HG02870 (cell line): ENCODE data around the gene SULT2A1.
"Not testable (repeated sequence)": the region's sequence is repeated elsewhere in the genome, so short reads cannot be mapped to it uniquely, and the experiment has no call there.

Experiments used
- ATAC-seq: cut with Tn5 transposase; IDR thresholded peaks from one replicate; pipeline ENCODE4 v1.9.1; 2021; ENCODE audit warnings: mild to moderate bottlenecking, moderate library complexity; ENCODE audit not compliant: unreplicated experiment

SULT2A1 gene

DNA sequence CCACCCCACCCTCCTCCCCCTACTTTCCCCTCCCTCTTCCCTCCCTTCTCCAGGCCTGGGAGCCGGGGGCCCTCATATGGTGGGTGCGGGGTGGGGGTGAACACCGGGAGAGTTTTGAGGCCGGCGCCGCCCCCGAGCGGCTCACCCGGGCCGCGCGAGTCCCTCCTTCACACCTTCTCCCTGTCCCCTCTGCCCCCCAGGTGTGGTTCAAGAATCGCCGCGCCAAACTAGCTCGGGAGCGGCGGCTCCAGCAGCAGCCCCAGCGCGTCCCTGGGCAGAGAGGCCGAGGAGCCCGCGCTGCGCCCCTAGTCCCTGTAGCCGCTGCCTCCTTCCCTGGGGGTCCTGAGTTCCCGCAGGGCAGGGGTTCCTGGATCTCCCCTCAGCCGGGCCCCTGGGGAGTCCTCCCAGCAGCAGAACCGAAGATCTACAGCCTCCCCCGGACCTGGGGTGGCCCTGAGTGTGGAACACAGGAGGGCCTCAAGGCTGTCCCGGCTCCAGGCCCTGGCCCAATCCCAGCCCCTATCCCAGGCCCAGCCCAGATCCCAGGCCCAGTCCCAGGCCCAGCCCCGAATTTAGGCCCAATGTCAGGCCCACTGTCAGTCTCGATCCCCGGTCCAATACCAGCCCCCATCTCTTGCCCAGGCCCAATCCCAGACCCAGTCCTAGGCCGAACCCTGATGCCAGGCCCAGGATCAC is 25.4 kb downstream of the SULT2A1 start:
- ATAC-seq: no peak

- not testable (repeated sequence) for ATAC-seq
Observed at GRCh38 chr19:47859838-47860237, 26.3 kb downstream of the SULT2A1 start.

DNA sequence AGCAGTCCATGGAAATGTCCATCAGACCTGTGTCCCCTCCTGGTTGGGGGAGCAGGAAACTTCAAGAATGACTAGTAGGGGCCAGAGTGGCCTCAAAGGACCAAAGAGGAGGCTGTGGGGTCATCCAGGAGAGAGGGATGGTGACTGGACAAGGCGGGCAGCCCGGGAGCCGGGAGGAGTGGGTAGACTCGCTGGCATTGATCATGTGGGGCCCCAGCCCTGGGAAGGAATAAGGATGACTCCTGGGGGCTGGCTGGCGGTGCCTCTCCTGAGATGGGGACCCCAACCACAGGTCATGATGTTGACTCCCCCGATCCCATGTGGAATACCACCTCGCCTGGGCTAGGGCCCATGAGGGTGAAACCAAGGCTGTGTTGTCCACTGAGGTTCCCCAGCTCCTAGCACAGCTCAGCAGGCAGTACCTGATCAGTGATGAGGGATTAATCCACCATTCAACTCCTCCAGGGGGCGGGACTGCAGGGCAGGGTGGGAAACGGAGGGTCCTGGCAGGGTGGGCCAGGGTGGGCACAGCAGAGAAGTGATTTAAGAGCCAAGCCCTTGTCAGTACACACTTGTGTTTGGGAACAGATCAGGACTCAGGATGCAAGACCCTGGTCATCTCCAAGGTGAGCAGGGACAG is 27.3 kb downstream of the SULT2A1 start, which contains the start of gene TPRX2:
Gene TPRX2, plus strand, starts transcription at position 590 of the 640 bp plus-strand sequence. Its CDS starts 12 bp downstream, at position 602.
- not testable (repeated sequence) for ATAC-seq

DNA sequence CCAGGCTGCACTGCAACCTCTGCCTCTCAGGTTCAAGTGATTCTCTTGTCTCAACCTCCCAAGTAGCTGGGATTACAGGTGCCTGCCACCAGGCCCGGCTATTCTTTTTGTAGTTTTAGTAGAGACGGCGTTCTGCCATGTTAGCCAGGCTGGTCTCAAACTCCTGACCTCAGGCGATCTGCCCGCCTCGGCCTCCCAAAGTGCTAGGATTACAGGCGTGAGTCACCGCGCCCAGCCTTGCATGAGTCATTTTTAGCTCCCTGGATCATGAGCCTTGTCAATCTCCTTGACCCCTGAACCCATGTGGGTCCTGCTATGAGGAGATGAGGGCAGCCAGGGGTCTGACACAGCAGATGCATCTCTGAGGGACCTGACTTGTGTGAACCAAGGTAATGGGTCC is 27.9 kb downstream of the SULT2A1 start:
- ATAC-seq: not testable (repeated sequence)

DNA sequence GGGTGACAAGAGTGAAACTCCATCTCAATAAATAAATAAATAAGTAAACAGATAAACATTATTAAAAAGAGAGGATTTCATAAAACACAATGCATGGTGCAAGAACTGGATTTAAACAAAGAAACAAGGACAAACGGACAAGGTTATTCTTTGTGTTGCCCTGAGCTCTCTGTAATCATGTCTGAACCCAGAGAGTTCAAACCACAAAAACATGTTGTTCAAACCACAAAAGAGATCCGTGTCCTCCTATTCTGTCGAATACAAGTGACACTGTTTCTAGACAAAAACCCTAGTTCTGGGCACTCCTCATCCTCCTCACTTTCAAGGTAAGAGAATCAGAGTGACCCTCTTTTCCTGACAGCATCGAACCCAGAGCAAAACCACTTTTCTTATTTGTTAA is 31.7 kb downstream of the SULT2A1 start:
- no peak for ATAC-seq

- ATAC-seq: no peak
Observed at GRCh38 chr19:47853003-47853402, 33.1 kb downstream of the SULT2A1 start.

- no peak for ATAC-seq
Observed at GRCh38 chr19:47848823-47849473, 37.2 kb downstream of the SULT2A1 start.

GRCh38 chr19:47848425-47848822 is 37.7 kb downstream of the SULT2A1 start:
- ATAC-seq: no peak

DNA sequence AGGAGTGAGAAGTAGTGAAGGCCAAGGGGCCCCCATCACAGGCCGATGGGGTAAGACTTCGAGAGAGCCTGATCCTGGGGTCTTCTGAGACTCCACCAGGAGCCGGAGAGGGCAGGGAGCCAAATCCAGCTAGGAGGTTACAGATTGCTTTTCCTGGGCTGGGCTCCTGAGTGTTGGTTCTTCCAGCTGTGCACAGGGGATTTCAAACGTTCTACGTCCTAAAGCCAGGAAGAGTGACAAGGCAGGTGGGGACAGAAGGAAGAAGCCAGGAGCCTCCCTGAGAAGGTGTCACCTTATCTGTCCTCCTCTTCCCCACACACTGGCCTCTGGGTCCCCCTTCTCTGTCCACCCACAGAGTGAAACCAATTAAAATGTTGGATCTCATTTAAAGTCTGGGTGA is 43.2 kb downstream of the SULT2A1 start:
- no peak for ATAC-seq

DNA sequence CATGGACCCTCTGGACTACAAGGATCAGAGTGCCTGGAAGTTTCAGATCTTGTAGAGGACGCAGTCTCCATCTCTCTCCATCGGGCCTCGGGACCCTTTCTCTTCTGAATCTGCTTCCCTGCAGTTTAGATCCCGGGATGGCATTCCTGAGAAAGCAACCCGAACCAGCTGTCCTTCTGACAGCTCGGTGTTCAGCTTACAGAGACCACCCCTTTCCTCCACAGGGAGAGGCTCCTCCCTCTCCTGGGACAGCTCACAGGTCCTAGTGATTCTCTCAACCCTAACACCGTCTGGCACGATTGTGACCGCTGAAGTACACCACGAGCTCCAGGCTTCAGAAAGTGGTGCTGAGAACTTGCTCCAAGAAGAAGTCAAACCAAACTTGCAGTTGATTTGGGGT is 46.2 kb downstream of the SULT2A1 start:
- ATAC-seq: no peak

DNA sequence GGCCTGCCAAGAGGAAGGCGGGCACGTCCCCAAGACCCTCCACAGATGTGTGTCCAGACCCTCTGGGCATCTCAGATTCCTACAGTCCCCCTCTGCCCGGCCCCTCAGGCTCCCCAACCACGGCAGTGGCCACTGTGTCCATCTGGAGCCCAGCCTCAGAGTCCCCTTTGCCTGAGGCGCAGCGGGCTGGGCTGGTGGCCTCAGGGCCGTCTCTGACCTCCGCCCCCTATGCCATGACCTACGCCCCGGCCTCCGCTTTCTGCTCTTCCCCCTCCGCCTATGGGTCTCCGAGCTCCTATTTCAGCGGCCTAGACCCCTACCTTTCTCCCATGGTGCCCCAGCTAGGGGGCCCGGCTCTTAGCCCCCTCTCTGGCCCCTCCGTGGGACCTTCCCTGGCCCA is 46.7 kb downstream of the SULT2A1 start:
- no peak for ATAC-seq

DNA sequence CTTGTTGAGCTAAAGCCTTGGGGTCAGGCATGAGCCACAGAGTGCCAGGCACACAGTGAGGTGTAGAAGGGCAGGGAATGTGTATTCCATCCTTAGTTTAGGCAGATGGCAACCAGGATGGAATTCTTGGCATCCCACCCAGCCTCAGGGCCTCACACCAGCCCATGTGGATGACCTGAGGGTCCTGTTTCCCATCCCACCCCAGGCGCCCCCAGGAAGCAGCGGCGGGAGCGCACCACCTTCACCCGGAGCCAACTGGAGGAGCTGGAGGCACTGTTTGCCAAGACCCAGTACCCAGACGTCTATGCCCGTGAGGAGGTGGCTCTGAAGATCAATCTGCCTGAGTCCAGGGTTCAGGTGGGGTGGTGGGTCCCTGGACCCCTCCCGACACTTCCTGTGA is 50.1 kb downstream of the SULT2A1 start:
- ATAC-seq: no peak

GRCh38 chr19:47832723-47833122 is 53.4 kb downstream of the SULT2A1 start:
- no peak for ATAC-seq

DNA sequence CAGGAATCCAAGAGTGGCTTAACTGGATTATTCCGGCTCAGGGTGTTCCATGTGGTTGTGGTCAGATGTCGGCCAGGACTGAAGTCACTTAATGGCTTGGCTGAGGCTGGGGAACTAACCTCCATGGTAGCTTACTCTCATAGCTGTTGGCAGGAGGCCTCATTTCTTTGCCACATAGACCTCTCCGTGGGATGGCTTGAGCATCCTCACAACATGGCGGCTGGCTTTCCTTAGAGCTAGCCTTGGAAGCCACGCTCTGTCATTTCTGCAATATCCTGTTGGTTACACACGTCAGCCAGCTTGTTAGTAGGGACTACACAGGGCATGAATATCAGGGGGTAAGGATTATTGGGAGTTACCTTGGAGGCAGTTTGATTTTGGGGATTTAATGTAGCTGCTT is 59.3 kb downstream of the SULT2A1 start:
- no peak for ATAC-seq

GRCh38 chr19:47824396-47824795 is 61.7 kb downstream of the SULT2A1 start:
- ATAC-seq: no peak

GRCh38 chr19:47821460-47822020 is 64.6 kb downstream of the SULT2A1 start, which contains the start of gene CRX:
CRX (plus strand) TSS chr19:47821937; CDS start chr19:47834444, 12,507 bp downstream.
- ATAC-seq: no peak
